OCI-LY1 (cell line): ENCODE results near the gene LLGL2.

Source experiments
- H2AFZ ChIP-seq: fragments of 200-600 bp; sonication (generic), shearing (Covaris generic); 2 replicates; pipeline ENCODE4 v1.6.0; 2014; ENCODE audit warnings: antibody characterized with exemption, mild to moderate bottlenecking, low read length
- H3F3A ChIP-seq: fragments of 200-600 bp; sonication (generic), shearing (Covaris generic); 2 replicates; pipeline ENCODE4 v1.6.0; 2014; ENCODE audit warnings: mild to moderate bottlenecking, antibody characterized with exemption, low read length, moderate library complexity; ENCODE audit not compliant: insufficient read depth
- H3K27ac ChIP-seq: fragments of 200-600 bp; sonication (generic); 2 replicates; pipeline ENCODE4 v1.5.1; 2014; ENCODE audit warnings: low read length, mixed run types, mild to moderate bottlenecking, low read depth; ENCODE audit not compliant: poor library complexity, severe bottlenecking
- H3K27me3 ChIP-seq: fragments of 200-600 bp; sonication (generic); 2 replicates; pipeline ENCODE4 v1.6.0; 2014; ENCODE audit warnings: antibody characterized with exemption, mild to moderate bottlenecking, low read length, moderate library complexity; ENCODE audit not compliant: insufficient read depth
- H3K36me3 ChIP-seq: fragments of 200-600 bp; sonication (generic); 2 replicates; pipeline ENCODE4 v1.6.1; 2014; ENCODE audit warnings: mild to moderate bottlenecking, antibody characterized with exemption, low read length, moderate library complexity, mixed read lengths; ENCODE audit not compliant: insufficient read depth
- H3K4me1 ChIP-seq: fragments of 200-600 bp; sonication (generic); 2 replicates; pipeline ENCODE4 v1.5.1; 2014; ENCODE audit warnings: mild to moderate bottlenecking, low read length, moderate library complexity; ENCODE audit not compliant: insufficient read depth, severe bottlenecking
- H3K4me2 ChIP-seq: fragments of 200-600 bp; sonication (generic), shearing (Covaris generic); 2 replicates; pipeline ENCODE4 v1.6.1; 2014; ENCODE audit warnings: low read length
- H3K4me3 ChIP-seq: fragments of 200-600 bp; sonication (generic); 2 replicates; pipeline ENCODE4 v1.5.1; 2014; ENCODE audit warnings: low read length, low read depth, mild to moderate bottlenecking, mixed read lengths; ENCODE audit not compliant: poor library complexity, severe bottlenecking
- H3K79me2 ChIP-seq: fragments of 200-600 bp; shearing (Covaris generic); 2 replicates; pipeline ENCODE4 v1.6.1; 2016; ENCODE audit warnings: mixed run types, low read length, mixed read lengths; ENCODE audit not compliant: insufficient read depth
- H3K9ac ChIP-seq: fragments of 200-600 bp; sonication (generic), shearing (Covaris generic); 2 replicates; pipeline ENCODE4 v1.6.1; 2014; ENCODE audit warnings: mild to moderate bottlenecking, low read length, mixed read lengths
- H3K9me2 ChIP-seq: fragments of 200-600 bp; sonication (generic), shearing (Covaris generic); 2 replicates; pipeline ENCODE4 v1.6.1; 2014; ENCODE audit warnings: low read depth, mild to moderate bottlenecking, low read length, mixed read lengths
- H3K9me3 ChIP-seq: fragments of 200-600 bp; shearing (Covaris generic); 2 replicates; pipeline ENCODE4 v1.6.1; 2014; ENCODE audit warnings: low read length, mixed read lengths
- H4K20me1 ChIP-seq: fragments of 200-600 bp; sonication (generic), shearing (Covaris generic); 2 replicates; pipeline ENCODE4 v1.6.0; 2016; ENCODE audit warnings: mild to moderate bottlenecking, low read length; ENCODE audit not compliant: insufficient read depth
- EZH2 ChIP-seq: fragments of 200-600 bp; sonication (generic), shearing (Covaris generic); IDR thresholded peaks from 2 replicates; pipeline ENCODE4 v1.8.0; 2017; ENCODE audit warnings: borderline replicate concordance, mixed run types, mild to moderate bottlenecking, antibody characterized with exemption, low read length, moderate library complexity, mixed read lengths
- TF ChIP-seq, protein P1 (sequence below): fragments of 200-600 bp; sonication (generic), shearing (Covaris generic); IDR thresholded peaks from 2 replicates; pipeline ENCODE4 v1.5.1; 2017; ENCODE audit warnings: mild to moderate bottlenecking, antibody characterized with exemption, low read length, moderate library complexity, mixed read lengths

Gene LLGL2

GRCh38 chr17:75552425-75553294 is 27.2 kb downstream of the LLGL2 start:
- H3F3A ChIP-seq, result no peaks in the 10 kb centered on the region
- no peaks in the 10 kb centered on the region for H3K4me1 ChIP-seq
- H3K36me3 ChIP-seq, result no peaks in the 10 kb centered on the region
- no peak overlapping the region for H2AFZ ChIP-seq
- H3K27ac ChIP-seq, result no peak overlapping the region
- H3K27me3 ChIP-seq, result no peaks in the 10 kb centered on the region; the same call in 1 of the 2 replicates
- TF ChIP-seq, protein P1, sequence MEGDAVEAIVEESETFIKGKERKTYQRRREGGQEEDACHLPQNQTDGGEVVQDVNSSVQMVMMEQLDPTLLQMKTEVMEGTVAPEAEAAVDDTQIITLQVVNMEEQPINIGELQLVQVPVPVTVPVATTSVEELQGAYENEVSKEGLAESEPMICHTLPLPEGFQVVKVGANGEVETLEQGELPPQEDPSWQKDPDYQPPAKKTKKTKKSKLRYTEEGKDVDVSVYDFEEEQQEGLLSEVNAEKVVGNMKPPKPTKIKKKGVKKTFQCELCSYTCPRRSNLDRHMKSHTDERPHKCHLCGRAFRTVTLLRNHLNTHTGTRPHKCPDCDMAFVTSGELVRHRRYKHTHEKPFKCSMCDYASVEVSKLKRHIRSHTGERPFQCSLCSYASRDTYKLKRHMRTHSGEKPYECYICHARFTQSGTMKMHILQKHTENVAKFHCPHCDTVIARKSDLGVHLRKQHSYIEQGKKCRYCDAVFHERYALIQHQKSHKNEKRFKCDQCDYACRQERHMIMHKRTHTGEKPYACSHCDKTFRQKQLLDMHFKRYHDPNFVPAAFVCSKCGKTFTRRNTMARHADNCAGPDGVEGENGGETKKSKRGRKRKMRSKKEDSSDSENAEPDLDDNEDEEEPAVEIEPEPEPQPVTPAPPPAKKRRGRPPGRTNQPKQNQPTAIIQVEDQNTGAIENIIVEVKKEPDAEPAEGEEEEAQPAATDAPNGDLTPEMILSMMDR, result no peak
- TF ChIP-seq EZH2, result no peak
- no peak overlapping the region for H3K4me3 ChIP-seq
- no peak overlapping the region for H3K9ac ChIP-seq
- H3K4me2 ChIP-seq, result no peak overlapping the region
- no peaks in the 10 kb centered on the region for H3K79me2 ChIP-seq
- H3K9me2 ChIP-seq, result no peaks in the 10 kb centered on the region
- no peaks in the 10 kb centered on the region for H4K20me1 ChIP-seq
- H3K9me3 ChIP-seq, result no peaks in the 10 kb centered on the region

DNA sequence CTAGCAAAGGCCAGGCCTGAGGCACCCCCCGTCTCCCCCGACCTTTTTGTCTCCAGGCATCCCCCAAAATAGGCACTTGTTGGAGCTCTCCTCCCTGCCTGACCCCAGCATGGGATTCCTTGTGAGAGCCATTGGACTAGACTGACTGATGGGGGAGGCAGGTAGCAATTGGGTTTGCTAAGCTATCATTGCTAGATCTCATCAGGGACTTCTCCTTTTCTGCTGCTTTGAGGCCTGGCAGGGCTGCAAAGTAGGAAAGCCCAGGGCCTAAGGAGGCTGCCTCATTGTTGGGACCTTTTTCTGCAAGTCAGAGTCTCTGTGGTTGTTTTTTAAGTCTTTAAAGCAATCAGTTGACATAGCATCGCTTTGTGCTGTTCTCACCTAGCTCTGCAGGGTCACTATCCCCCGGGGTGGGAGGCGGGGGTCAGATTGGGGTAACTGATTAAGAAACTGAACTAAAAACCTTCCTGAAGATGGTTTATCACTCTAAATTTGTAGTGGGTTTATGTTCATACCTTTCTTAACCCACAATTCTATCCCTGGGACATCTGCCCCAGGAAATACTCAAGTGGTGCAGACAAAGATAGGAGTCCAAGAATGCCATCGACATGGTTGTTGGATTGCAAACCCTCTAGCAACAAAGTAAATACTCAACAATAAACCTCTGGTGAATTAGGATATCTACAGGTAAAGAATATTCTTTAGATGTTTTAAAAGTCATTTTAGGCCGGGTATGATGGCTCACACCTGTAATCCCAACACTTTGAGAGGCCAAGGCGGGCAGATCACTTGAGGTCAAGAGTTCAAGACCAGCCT is 28.0 kb downstream of the LLGL2 start:
- no peak overlapping the region for H3K9ac ChIP-seq
- no peaks in the 10 kb centered on the region; the same call in 1 of the 2 replicates for H3K27me3 ChIP-seq
- H3K4me2 ChIP-seq, result no peak overlapping the region
- H3K4me3 ChIP-seq, result no peak overlapping the region
- H3F3A ChIP-seq, result no peaks in the 10 kb centered on the region
- H3K4me1 ChIP-seq, result no peaks in the 10 kb centered on the region
- TF ChIP-seq EZH2, result no peak
- TF ChIP-seq, protein P1, result no peak
- no peak overlapping the region for H2AFZ ChIP-seq
- H4K20me1 ChIP-seq, result no peaks in the 10 kb centered on the region
- H3K36me3 ChIP-seq, result no peaks in the 10 kb centered on the region
- H3K9me2 ChIP-seq, result no peaks in the 10 kb centered on the region
- no peaks in the 10 kb centered on the region for H3K9me3 ChIP-seq
- no peak overlapping the region for H3K27ac ChIP-seq
- H3K79me2 ChIP-seq, result no peaks in the 10 kb centered on the region

GRCh38 chr17:75555679-75556153 is 30.2 kb downstream of the LLGL2 start:
- Histone ChIP-seq H3K4me3 (no peak overlapping the region), H3K4me2 (no peak overlapping the region), H3K27ac (no peak overlapping the region), H2AFZ (no peak overlapping the region), H3K27me3 (peaks cover 6% of the 10 kb centered on the region), H4K20me1 (no peaks in the 10 kb centered on the region), H3F3A (no peaks in the 10 kb centered on the region), H3K4me1 (no peaks in the 10 kb centered on the region), H3K9me2 (no peaks in the 10 kb centered on the region), H3K9ac (no peak overlapping the region), H3K79me2 (no peaks in the 10 kb centered on the region), H3K36me3 (no peaks in the 10 kb centered on the region), H3K9me3 (no peaks in the 10 kb centered on the region)
- TF ChIP-seq EZH2, result no peak
- TF ChIP-seq, protein P1, result no peak
